ENCODE data around the gene EPHB1. TPM values are rescaled to one million over a fixed set of nuclear protein-coding genes. Genes with fewer than 3 reads are reported as not detected.

EPHB1 gene
- total RNA-seq, 4 donors from 2014 or later, result 0.82 to 2.2 (median 1.2) TPM

DNA sequence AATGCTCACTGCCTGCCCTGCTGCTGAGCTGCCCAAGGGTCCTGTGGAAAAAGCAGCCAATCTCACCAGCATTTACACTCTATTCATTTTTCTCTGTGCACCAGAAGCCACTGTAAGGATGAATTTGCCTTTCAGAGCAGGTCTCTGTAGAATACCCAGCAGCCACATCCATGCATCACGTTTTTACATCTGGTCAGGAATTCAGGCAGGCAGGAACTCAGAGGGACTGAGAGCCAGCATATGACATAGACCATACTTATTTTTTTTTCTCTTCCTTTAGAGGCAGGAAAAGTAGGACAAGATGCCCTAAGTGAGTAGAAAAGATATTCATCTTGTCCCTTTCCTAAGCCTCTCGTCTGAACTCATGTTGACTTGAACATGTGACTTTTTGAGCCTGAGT, 292.7 kb downstream of the EPHB1 start:
- DNase-seq, result no peak
- Histone ChIP-seq H3K27ac (no peak overlapping the region), H3K36me3 (no peaks in the 10 kb centered on the region), H3K27me3 (no peaks in the 10 kb centered on the region), H3K4me3 (no peak overlapping the region), H3K4me1 (no peaks in the 10 kb centered on the region), H3K9me3 (no peaks in the 10 kb centered on the region)
- intact Hi-C loops (cut with DNase I; ENCODE audit: low total_unique reads), result no loop called here
- in situ Hi-C loops (cut with MboI; ENCODE audit: low pct_ligation_motif_present in 1 of 4, low pct_unique_long_range_greater_than_20kb in 1 of 4, low sequenced_read_pairs in 3 of 4), result no loop called here
- TF ChIP-seq, protein P1, sequence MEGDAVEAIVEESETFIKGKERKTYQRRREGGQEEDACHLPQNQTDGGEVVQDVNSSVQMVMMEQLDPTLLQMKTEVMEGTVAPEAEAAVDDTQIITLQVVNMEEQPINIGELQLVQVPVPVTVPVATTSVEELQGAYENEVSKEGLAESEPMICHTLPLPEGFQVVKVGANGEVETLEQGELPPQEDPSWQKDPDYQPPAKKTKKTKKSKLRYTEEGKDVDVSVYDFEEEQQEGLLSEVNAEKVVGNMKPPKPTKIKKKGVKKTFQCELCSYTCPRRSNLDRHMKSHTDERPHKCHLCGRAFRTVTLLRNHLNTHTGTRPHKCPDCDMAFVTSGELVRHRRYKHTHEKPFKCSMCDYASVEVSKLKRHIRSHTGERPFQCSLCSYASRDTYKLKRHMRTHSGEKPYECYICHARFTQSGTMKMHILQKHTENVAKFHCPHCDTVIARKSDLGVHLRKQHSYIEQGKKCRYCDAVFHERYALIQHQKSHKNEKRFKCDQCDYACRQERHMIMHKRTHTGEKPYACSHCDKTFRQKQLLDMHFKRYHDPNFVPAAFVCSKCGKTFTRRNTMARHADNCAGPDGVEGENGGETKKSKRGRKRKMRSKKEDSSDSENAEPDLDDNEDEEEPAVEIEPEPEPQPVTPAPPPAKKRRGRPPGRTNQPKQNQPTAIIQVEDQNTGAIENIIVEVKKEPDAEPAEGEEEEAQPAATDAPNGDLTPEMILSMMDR (IDR thresholded peaks at IDR 0.05), result no peak
- TF ChIP-seq POLR2AphosphoS5 (IDR thresholded peaks at IDR 0.05) (no peak), EP300 (IDR thresholded peaks at IDR 0.05; ENCODE audit: low read depth) (no peak), POLR2A (IDR thresholded peaks at IDR 0.05) (no peak)
- 28 to 53% methylated on average over 2 of the region's 2 CpGs for WGBS, 2 donors (ENCODE audit: low coverage in 1 of 2)

DNA sequence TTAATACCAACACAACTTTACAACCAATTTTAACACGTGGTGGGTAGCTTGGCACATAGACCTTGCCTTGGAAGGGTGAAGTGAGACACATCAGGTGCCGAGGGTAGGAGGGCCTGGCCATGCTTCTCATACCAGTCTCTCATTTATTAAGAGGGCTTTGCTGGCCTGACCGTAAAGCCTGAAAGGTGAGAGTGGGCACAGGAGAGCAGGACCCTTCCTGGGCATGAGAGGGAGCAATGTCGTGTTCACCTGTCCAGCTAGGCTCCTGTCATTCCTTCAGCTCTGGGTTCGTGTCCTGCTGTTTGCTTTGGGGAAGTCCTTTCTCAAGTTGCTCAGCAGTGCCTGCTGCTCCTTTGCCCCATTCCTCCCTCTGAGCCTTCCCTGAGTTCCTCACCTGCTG, 294.4 kb downstream of the EPHB1 start:
- Histone ChIP-seq H3K27me3 (no peaks in the 10 kb centered on the region), H3K4me3 (no peak overlapping the region), H3K36me3 (no peaks in the 10 kb centered on the region), H3K27ac (no peak overlapping the region), H3K9me3 (no peaks in the 10 kb centered on the region), H3K4me1 (no peaks in the 10 kb centered on the region)
- TF ChIP-seq EP300 (IDR thresholded peaks at IDR 0.05; ENCODE audit: low read depth) (no peak), POLR2AphosphoS5 (IDR thresholded peaks at IDR 0.05) (no peak), POLR2A (IDR thresholded peaks at IDR 0.05) (no peak)
- TF ChIP-seq, protein P1 (IDR thresholded peaks at IDR 0.05), result no peak
- intact Hi-C loops (cut with DNase I; ENCODE audit: low total_unique reads) (no loop called here), in situ Hi-C loops (cut with MboI; ENCODE audit: low pct_ligation_motif_present in 1 of 4, low pct_unique_long_range_greater_than_20kb in 1 of 4, low sequenced_read_pairs in 3 of 4) (no loop called here)
- DNase-seq, result no peak
- 54 to 64% methylated on average over 5 of the region's 5 CpGs for WGBS, 2 donors (ENCODE audit: low coverage in 1 of 2)

DNA sequence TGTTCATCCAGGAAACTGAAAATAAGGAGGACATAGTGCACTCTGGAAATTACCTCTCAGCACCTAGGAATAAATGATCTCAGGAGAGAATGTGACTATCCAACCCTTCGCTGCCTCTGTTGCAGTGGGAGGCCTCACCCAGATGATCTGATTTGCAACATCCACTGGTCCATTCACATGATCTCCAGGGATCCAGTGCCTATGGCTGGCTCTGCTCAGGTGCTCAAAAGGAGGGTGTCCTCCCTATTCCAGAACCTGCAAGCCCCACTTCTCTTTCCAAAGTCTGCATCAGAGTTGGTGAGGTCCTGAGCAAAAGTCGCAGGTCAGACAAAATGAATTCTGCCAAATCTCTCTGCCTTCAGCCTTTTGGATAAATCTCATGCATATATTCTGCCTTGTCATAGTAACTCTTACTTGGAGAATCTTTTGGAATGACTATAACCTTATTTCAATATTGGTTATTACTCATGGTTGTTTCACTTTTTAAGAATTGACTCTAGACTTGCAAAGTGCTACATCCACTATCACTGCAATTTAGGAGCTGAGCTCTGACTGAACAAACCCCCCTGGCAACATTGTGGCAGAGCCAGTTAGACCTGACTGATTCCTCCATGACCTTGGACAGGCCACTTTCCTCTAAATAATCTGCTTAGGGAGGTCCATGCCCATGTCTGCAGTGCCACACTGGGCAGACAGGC, 295.1 kb downstream of the EPHB1 start:
- intact Hi-C loops (cut with DNase I; ENCODE audit: low total_unique reads), result no loop called here
- H3K4me3 ChIP-seq, result no peak overlapping the region
- no peaks in the 10 kb centered on the region for H3K27me3 ChIP-seq
- no peak overlapping the region for H3K27ac ChIP-seq
- DNase-seq, result no peak
- in situ Hi-C loops (cut with MboI; ENCODE audit: low pct_ligation_motif_present in 1 of 4, low pct_unique_long_range_greater_than_20kb in 1 of 4, low sequenced_read_pairs in 3 of 4), result no loop called here
- no peaks in the 10 kb centered on the region for H3K4me1 ChIP-seq
- WGBS, 2 donors (ENCODE audit: low coverage in 1 of 2), result 83 to 87% methylated on average over 2 of the region's 2 CpGs
- no peaks in the 10 kb centered on the region for H3K9me3 ChIP-seq
- no peak for TF ChIP-seq POLR2A (IDR thresholded peaks at IDR 0.05)
- TF ChIP-seq, protein P1 (IDR thresholded peaks at IDR 0.05), result no peak
- H3K36me3 ChIP-seq, result no peaks in the 10 kb centered on the region

DNA sequence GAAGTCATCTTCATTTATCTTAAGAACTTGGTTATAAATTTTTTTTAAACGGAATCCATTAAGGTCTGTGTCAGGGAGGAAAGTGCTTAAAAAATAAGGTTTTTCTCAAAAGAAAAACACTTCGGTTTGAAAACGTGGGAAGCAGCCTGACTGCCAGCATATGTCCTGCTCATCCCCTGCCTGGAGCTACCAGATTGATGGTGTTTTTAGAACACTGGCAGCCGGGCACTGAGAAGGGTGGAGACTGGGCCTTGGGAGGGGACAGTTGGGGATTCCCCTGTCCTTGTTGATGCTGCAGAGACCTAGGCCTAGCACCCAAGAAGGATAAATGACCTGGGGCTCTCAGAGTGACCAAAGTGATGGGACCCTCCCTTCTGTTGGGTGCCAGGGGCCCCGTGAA, 296.9 kb downstream of the EPHB1 start:
- whole genome bisulfite sequencing, 2 donors (ENCODE audit: low coverage in 1 of 2), result 69 to 71% methylated on average over 3 to 5 of the region's 5 CpGs
- Histone ChIP-seq H3K4me1 (no peaks in the 10 kb centered on the region), H3K27ac (no peak overlapping the region), H3K4me3 (no peak overlapping the region), H3K36me3 (no peaks in the 10 kb centered on the region), H3K9me3 (no peaks in the 10 kb centered on the region), H3K27me3 (no peaks in the 10 kb centered on the region)
- DNase-seq, result no peak
- TF ChIP-seq, protein P1 (IDR thresholded peaks at IDR 0.05), result no peak
- TF ChIP-seq POLR2AphosphoS5 (IDR thresholded peaks at IDR 0.05), result no peak
- no peak for TF ChIP-seq POLR2A (IDR thresholded peaks at IDR 0.05)
- TF ChIP-seq EP300 (IDR thresholded peaks at IDR 0.05; ENCODE audit: low read depth), result no peak
- intact Hi-C loops (cut with DNase I; ENCODE audit: low total_unique reads), result no loop called here
- in situ Hi-C loops (cut with MboI; ENCODE audit: low pct_ligation_motif_present in 1 of 4, low pct_unique_long_range_greater_than_20kb in 1 of 4, low sequenced_read_pairs in 3 of 4), result no loop called here

All from transverse colon (tissue), 4 donors.